ENCODE data around the gene CPHXL2. TPM values are rescaled to one million over a fixed set of nuclear protein-coding genes. Genes with fewer than 3 reads are reported as not detected.
A peak's percentile ranks its signal among the peaks of the same experiment; 100 is the strongest.

The CPHXL2 gene
- total and polyA plus RNA-seq, 11 donors: not detected

DNA sequence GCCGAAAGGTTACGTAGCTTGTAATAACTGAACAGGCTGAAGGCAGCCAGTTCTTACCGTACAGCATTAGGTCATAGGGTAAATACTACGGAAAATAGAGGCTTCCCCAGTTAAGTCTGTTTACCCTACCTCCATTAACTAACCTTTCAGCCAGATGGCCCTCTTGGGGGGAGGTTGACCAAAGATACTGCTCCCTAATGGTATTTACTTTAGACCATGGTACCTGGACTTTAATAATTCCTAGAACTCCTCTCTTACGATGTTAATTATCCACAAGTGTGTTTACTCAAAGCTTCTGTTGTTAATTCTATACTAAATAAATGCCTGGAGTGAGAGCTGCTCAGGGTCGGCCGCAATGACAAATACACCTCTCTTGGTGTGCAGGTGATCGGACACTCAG, 44.0 kb downstream of the CPHXL2 start:
- Histone ChIP-seq H3K4me3 (no peak overlapping the region), H3K9me3 (no peaks in the 10 kb centered on the region), H3K36me3 (peaks cover 2 to 100% (median 100%) of the 10 kb centered on the region in 9 donors), H3K4me1 (peaks cover 0 to 12% (median 0%) of the 10 kb centered on the region in 12 donors), H3K27me3 (no peaks in the 10 kb centered on the region), H3K27ac (no peak overlapping the region)
- WGBS, 4 donors: 91 to 95% (median 92%) methylated on average over 8 of the region's 8 CpGs
- DNase-seq: no peak
- intact Hi-C loops (cut with DNase I): no loop called here
- TF ChIP-seq, protein P1, sequence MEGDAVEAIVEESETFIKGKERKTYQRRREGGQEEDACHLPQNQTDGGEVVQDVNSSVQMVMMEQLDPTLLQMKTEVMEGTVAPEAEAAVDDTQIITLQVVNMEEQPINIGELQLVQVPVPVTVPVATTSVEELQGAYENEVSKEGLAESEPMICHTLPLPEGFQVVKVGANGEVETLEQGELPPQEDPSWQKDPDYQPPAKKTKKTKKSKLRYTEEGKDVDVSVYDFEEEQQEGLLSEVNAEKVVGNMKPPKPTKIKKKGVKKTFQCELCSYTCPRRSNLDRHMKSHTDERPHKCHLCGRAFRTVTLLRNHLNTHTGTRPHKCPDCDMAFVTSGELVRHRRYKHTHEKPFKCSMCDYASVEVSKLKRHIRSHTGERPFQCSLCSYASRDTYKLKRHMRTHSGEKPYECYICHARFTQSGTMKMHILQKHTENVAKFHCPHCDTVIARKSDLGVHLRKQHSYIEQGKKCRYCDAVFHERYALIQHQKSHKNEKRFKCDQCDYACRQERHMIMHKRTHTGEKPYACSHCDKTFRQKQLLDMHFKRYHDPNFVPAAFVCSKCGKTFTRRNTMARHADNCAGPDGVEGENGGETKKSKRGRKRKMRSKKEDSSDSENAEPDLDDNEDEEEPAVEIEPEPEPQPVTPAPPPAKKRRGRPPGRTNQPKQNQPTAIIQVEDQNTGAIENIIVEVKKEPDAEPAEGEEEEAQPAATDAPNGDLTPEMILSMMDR (IDR thresholded peaks at IDR 0.05): no peak
- no peak for TF ChIP-seq POLR2A (IDR thresholded peaks at IDR 0.05)
- no peak for ATAC-seq

DNA sequence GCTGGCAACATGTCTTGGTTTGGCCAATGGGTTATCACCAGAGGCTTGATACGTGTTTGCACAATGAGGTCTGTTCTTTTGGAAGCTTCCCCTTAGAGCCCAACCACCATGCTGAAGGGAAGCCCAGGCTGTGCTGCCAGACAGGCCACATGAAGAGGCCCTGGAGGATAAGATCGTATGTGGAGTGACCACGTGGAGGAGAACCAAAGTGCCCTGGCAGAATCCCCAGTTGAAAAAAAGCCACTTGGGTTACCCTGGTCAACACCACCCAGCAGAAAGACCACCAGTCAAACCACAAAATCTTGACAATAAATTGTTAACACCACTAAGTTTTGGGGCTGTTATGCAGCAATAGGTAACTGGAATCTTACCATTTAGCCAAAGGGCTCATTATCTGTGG, 46.8 kb downstream of the CPHXL2 start:
- DNase-seq (no peak), ATAC-seq (no peak)
- TF ChIP-seq POLR2A (IDR thresholded peaks at IDR 0.05): no peak
- TF ChIP-seq, protein P1 (IDR thresholded peaks at IDR 0.05): no peak
- intact Hi-C loops (cut with DNase I): no loop called here
- Histone ChIP-seq H3K36me3 (peaks cover 2 to 100% (median 97%) of the 10 kb centered on the region in 9 donors), H3K4me1 (peaks cover 0 to 20% (median 0%) of the 10 kb centered on the region in 12 donors), H3K4me3 (no peak overlapping the region), H3K27me3 (no peaks in the 10 kb centered on the region), H3K9me3 (no peaks in the 10 kb centered on the region), H3K27ac (no peak overlapping the region)
- 65 to 75% (median 70%) methylated on average over 2 to 3 of the region's 3 CpGs for WGBS, 4 donors

DNA sequence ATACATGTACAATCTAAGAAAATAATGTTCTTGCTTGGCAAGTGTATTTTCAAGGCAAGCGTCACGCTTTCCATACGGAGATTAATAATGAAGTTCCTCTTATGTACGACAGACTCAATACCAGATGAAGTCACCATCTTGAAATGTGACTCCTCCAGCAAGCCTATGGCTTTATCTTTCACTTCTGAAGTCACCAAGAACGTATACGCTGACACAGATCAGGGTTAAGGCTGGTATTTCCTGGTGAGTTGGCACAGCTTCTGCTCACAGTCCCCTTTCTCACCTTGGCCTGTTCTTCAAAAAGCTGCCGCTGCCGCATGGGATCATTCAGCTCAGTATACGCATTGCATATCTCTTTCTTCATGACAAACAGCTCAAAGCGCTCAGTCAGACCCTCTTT, 47.7 kb downstream of the CPHXL2 start:
- intact Hi-C loops (cut with DNase I): loop anchor here in 5 of 10 donors (10.0 kb wide), 5 partner anchors 64 to 164 kb away; partner anchors contain the start of genes TMEM170A (in 2 of the 5), GABARAPL2 (in 1 of the 5) and TMEM231 (in 1 of the 5)
- Histone ChIP-seq H3K9me3 (no peaks in the 10 kb centered on the region), H3K4me3 (no peak overlapping the region), H3K27ac (no peak overlapping the region), H3K4me1 (peaks cover 0 to 20% (median 0%) of the 10 kb centered on the region in 12 donors), H3K36me3 (peaks cover 2 to 95% (median 87%) of the 10 kb centered on the region in 9 donors), H3K27me3 (no peaks in the 10 kb centered on the region)
- ATAC-seq: no peak
- 90 to 93% (median 92%) methylated on average over 10 of the region's 10 CpGs for WGBS, 4 donors
- no peak for TF ChIP-seq POLR2A (IDR thresholded peaks at IDR 0.05)
- TF ChIP-seq, protein P1 (IDR thresholded peaks at IDR 0.05): no peak
- no peak for DNase-seq

DNA sequence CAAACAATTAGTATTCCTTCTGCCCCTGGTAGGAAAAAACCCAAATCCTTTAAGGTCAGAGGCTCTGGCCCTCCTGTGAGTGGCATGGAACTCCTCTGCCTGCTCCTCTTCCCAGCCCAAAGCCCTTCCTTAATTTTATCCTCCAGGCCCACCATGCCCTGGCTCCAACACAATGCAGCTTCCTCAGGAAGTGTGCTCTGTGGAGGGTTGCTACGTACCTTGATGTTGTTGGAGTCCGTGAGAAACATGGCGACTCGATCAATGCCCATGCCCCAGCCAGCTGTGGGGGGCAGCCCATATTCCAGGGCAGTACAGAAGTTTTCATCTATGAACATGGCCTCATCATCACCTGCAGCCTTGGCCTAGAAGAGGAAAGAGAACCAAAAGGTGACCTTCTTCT, 48.5 kb downstream of the CPHXL2 start:
- no peaks in the 10 kb centered on the region for H3K27me3 ChIP-seq
- 54 to 80% (median 65%) methylated on average over 4 of the region's 4 CpGs for WGBS, 4 donors
- no peak for TF ChIP-seq POLR2A (IDR thresholded peaks at IDR 0.05)
- TF ChIP-seq, protein P1 (IDR thresholded peaks at IDR 0.05): no peak
- ATAC-seq: no peak
- peak overlapping the region in 2 of 12 donors; percentile 12 to 25 for H3K27ac ChIP-seq
- no peak for DNase-seq
- peaks cover 0 to 88% (median 80%) of the 10 kb centered on the region in 9 donors for H3K36me3 ChIP-seq
- H3K4me1 ChIP-seq: peaks cover 0 to 24% (median 0%) of the 10 kb centered on the region in 12 donors
- intact Hi-C loops (cut with DNase I): loop anchor here in 5 of 10 donors (10.0 kb wide), 5 partner anchors 64 to 164 kb away; partner anchors contain the start of genes TMEM170A (in 2 of the 5), GABARAPL2 (in 1 of the 5) and TMEM231 (in 1 of the 5)
- no peaks in the 10 kb centered on the region for H3K9me3 ChIP-seq
- no peak overlapping the region for H3K4me3 ChIP-seq
